GM10266 (cell line): ENCODE data around the gene RNF8.

Source experiments
- DNase-seq: peaks from one replicate; pipeline ENCODE4 v3.0.0; 2012; ENCODE audit errors: extremely low spot score
- TF ChIP-seq, protein P1 (sequence below): IDR thresholded peaks from 2 replicates; pipeline ENCODE4 v1.5.1; 2012; ENCODE audit warnings: mild to moderate bottlenecking, low read depth; ENCODE audit not compliant: control insufficient read depth, insufficient read depth; ENCODE audit errors: missing control alignments

RNF8 gene

DNA sequence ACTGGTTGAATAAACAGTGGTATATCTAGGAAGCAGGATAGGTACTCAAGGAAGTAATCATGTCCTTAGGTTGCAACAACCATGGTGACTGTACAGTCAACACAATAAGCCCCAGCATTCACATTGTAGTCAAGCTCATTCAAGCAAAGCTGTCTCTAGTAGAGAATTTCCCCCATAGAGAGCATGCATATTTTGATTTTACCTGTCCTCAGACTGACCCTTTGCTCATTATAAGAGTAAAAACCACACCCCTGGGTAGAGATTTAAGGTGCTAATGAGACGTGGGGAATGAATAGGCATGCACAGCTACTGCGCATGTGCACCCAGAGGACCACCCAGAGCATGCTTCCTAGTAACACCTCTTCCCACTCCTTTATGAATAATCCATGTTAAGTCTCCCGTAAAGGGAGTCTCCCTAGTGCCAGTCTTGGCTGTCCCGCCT is 6.1 kb upstream of the RNF8 start:
- no peak for DNase-seq

DNA sequence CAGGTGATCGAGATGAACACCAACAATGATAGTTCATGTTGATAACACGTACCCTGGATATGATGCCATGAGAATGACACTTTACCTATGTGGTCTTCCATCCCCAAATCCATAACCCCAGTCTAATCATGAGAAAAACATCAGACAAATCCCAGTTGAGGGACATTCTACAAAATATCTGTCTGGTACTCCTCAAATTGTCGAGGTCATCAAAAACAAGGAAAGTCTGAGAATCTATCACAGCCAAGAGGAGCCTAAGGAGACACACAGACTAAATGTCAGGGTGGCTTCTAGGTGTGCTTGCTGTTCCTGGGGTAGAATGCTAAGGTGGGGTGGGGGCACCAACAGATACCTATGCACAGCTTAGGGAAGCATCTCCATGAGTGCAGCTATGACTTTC is 2.8 kb upstream of the RNF8 start:
- no peak for DNase-seq
- TF ChIP-seq, protein P1, sequence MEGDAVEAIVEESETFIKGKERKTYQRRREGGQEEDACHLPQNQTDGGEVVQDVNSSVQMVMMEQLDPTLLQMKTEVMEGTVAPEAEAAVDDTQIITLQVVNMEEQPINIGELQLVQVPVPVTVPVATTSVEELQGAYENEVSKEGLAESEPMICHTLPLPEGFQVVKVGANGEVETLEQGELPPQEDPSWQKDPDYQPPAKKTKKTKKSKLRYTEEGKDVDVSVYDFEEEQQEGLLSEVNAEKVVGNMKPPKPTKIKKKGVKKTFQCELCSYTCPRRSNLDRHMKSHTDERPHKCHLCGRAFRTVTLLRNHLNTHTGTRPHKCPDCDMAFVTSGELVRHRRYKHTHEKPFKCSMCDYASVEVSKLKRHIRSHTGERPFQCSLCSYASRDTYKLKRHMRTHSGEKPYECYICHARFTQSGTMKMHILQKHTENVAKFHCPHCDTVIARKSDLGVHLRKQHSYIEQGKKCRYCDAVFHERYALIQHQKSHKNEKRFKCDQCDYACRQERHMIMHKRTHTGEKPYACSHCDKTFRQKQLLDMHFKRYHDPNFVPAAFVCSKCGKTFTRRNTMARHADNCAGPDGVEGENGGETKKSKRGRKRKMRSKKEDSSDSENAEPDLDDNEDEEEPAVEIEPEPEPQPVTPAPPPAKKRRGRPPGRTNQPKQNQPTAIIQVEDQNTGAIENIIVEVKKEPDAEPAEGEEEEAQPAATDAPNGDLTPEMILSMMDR: no peak

More for the DNA sequence above, 6.1 kb upstream of the RNF8 start:
- TF ChIP-seq, protein P1: no peak

DNA sequence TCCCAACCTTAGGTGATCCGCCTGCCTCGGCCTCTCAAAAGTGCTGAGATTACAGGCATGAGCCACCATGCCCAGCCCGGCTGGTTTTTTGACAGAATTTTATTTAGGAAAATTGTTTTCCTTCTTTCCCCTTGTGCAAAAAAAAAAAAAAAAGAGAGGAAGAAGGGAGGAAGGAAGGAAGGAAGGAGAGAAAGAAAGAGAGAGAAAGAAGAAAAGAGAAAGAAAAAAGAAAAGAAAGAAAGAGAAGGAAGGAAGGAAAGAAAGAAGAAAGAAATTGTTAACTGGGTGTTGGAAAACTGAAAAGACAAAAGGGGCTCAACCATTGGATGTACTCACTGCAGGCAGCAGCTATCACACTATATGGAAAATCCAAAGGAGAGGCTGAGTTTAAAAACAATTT is 1.4 kb upstream of the RNF8 start:
- TF ChIP-seq, protein P1: no peak
- DNase-seq: no peak

DNA sequence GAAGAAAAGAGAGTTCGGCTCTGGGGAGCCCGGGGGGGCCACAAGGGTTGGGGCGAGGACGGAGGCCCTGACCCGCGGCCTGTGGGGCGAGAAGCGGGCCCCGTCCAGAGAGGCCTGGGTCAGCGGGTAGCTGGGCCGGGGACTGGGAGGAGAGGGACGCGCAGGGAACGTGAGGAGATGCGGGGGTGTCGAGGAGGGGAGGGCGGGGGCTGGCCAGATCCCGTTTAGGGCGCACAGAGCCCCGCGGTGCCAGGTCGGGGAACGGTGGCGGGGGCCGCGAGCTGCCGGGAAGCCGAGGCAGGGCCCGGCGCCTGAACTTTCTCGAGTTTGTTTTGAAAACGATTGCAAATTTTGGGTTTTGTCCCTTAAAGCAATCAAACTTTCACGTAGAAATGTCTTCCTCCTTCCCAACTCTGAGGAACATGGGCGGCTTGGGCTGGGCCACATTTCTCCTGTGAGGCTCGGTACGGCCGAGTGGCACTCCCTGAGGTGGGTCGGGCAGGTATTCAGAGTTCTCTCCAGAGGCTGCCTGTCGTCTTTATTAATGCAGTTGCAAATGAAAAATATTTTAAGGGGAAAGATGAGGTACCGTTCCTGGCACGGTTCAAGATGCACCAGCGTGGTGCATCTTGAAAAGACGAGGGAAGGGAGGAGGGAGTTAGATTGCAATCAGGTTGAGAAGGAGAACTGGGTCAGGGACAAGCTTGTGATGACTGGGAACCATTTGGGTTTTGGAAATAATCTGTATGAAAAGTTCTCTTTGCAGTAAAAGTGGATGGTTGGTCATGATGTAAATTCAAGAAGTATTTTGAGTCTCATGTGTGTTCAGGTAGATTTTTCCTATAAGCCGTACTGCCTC is 972 bp downstream of the RNF8 start:
- DNase-seq: peak; percentile 29
- TF ChIP-seq, protein P1: no peak

DNA sequence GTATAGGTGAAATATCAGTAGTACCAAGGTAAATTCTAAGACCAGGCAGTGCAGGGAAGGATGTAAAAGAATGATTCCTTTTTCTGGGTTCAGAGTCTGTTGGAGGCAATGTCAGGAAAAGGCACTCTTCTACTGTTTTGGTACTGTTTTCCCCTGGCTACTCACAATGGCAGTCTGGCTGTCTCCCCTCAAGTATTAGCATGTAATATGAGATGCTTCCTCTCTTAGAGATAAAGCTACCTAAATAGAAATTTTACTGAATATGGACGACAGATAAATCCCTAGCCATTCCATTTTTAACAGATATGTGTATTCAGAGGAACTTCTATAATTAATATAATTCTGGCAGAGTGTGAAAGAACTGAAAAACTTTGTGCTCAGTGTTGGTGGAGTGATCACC is 3.5 kb downstream of the RNF8 start:
- TF ChIP-seq, protein P1: no peak
- DNase-seq: no peak

DNA sequence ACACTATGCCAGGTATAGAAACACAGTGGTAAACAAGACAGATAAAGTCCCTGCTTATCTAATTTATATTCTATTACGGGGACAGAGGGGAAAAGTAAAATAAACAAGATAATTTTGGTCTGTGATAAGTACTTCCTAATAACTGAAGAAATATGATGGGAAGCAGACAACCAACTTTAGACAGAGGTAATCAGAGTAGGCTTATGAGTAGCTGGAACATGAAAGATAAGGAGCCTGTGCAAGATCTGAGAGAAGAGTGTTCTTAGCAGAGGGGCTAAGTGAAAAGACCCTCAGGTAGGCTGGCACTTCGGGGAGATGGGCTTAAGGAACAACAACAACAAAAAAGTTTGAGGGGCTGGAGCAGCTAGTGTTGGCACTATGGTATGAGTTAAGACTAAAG is 4.1 kb downstream of the RNF8 start:
- TF ChIP-seq, protein P1: no peak

DNA sequence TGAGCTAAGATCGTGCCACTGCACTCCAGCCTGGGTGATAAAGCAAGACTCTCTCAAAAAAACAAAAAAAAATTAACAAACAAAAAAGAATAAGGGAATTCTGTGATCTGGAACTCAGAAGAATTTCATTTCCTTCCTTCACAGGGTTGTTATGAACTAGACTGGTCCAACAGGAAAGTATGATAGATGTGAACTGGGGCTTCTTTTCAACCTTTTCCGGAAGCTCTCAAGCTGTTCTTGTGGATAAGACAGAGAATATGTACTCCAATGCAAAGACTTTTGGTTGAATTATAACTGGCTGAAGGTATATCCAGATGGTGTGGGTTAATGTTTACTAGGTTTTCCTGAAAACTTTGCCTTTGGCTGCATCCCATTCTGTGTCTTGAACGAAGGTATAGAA is 5.3 kb downstream of the RNF8 start:
- TF ChIP-seq, protein P1: no peak
- DNase-seq: no peak

More for the DNA sequence above, 4.1 kb downstream of the RNF8 start:
- no peak for DNase-seq
